ENCODE data around the gene KRTAP21-1. TPM values are rescaled to one million over a fixed set of nuclear protein-coding genes. Genes with fewer than 3 reads are reported as not detected.

The KRTAP21-1 gene
- total RNA-seq, 1 experiment from 2014 or later, result not detected

DNA sequence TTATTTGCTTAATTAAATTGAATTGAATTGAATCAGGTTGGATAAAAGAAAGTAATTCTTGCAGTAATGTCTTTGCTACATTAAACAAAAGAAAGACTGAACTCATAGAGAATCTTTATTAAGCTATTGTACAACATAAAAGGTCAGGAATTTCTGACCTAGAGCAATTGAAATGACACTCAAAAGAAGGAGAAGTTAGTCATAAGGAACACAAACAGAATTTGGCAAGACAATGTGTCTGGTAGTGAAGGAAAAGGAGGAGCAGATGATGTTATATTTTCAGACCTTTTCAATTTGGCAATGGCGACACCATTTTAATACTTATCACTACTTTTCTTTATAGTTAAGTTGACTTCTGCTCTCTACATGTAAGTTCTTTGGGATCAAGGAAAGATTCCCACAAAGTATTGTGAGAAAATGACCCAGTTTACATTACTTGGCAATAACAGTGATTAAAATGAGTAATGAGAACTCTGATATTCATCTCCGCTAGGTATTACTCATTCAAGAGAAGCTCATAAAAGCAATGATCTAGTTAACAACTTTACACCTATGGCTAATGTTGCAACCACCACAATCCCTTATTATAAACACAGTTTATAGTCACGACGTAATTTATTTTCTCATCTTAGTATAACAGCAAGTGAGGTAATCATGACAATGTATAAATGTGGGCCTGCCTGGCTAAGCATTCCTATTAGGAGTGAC is 14.7 kb upstream of the KRTAP21-1 start:
- Histone ChIP-seq H3K4me2 (ENCODE audit: insufficient read depth, insufficient read length, low read length) (no peak overlapping the region), H3K23me2 (ENCODE audit: insufficient read length, low read depth, low read length, poor library complexity, severe bottlenecking) (no peaks in the 10 kb centered on the region), H2BK20ac (ENCODE audit: low read depth, low read length, poor library complexity, severe bottlenecking) (no peak overlapping the region), H3K79me2 (ENCODE audit: insufficient read depth, low read length) (no peaks in the 10 kb centered on the region), H4K20me1 (ENCODE audit: control insufficient read depth, insufficient read depth, insufficient read length) (no peaks in the 10 kb centered on the region), H2BK5ac (ENCODE audit: insufficient read length, low read length) (no peak overlapping the region), H3K27ac (ENCODE audit: insufficient read length, low read depth, low read length) (no peak overlapping the region), H3T11ph (ENCODE audit: low read length) (no peak overlapping the region), H3K23ac (ENCODE audit: insufficient read length, low read depth, low read length) (no peak overlapping the region), H2BK120ac (ENCODE audit: low read depth, low read length, poor library complexity, severe bottlenecking) (no peak overlapping the region), H3K79me1 (ENCODE audit: insufficient read depth, low read depth, low read length, poor library complexity, severe bottlenecking) (no peaks in the 10 kb centered on the region), H4K91ac (ENCODE audit: insufficient read length, low read depth, low read length) (no peak overlapping the region), H3K18ac (ENCODE audit: insufficient read length, low read depth, low read length) (no peak overlapping the region), H3K9ac (ENCODE audit: extremely low read depth, insufficient read length, low read length) (no peak overlapping the region), H3K14ac (ENCODE audit: insufficient read depth, low read length) (no peak overlapping the region), H3K4me1 (ENCODE audit: insufficient read depth, low read length) (no peaks in the 10 kb centered on the region), H3K27me3 (ENCODE audit: insufficient read depth, low read length) (no peaks in the 10 kb centered on the region), H3K9me3 (ENCODE audit: control insufficient read depth, low read depth, low read length) (no peaks in the 10 kb centered on the region), H3K4ac (ENCODE audit: low read depth, low read length) (no peak overlapping the region), H3K56ac (ENCODE audit: insufficient read length, low read depth, low read length) (no peak overlapping the region), H2AFZ (ENCODE audit: low read length) (no peak overlapping the region), H2AK5ac (ENCODE audit: insufficient read length, low read length) (no peak overlapping the region), H2BK15ac (ENCODE audit: low read depth, low read length) (no peak overlapping the region), H2BK12ac (ENCODE audit: insufficient read length, low read depth, low read length) (no peak overlapping the region), H4K5ac (ENCODE audit: insufficient read length, low read depth, low read length) (no peak overlapping the region), H4K8ac (replicated peaks; ENCODE audit: insufficient read length, low read depth, low read length) (no peak overlapping the region)
- Mint-ChIP-seq H3K27me3 (ENCODE audit: low read depth) (peaks cover 3% of the 10 kb centered on the region; the same call in 1 of the 2 replicates), H3K36me3 (ENCODE audit: insufficient read depth in 1 of 3, low read depth in 3 of 3) (peaks cover 0 to 22% (median 0%) of the 10 kb centered on the region in 3 experiments; a peak in 2 of 7 replicates), H3K4me3 (no peak overlapping the region), H3K4me1 (no peaks in the 10 kb centered on the region), H3K9me3 (peaks cover 3 to 9% of the 10 kb centered on the region in 2 experiments; a peak in 4 of 5 replicates), H3K27ac (no peak overlapping the region)
- TF ChIP-seq, protein P1, sequence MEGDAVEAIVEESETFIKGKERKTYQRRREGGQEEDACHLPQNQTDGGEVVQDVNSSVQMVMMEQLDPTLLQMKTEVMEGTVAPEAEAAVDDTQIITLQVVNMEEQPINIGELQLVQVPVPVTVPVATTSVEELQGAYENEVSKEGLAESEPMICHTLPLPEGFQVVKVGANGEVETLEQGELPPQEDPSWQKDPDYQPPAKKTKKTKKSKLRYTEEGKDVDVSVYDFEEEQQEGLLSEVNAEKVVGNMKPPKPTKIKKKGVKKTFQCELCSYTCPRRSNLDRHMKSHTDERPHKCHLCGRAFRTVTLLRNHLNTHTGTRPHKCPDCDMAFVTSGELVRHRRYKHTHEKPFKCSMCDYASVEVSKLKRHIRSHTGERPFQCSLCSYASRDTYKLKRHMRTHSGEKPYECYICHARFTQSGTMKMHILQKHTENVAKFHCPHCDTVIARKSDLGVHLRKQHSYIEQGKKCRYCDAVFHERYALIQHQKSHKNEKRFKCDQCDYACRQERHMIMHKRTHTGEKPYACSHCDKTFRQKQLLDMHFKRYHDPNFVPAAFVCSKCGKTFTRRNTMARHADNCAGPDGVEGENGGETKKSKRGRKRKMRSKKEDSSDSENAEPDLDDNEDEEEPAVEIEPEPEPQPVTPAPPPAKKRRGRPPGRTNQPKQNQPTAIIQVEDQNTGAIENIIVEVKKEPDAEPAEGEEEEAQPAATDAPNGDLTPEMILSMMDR (conservative IDR thresholded peaks at IDR 0.05), result no peak
- no CpG with 5 or more reads among the region's 4 CpGs for WGBS (ENCODE audit: extremely low coverage, insufficient read length, low lambda C conversion rate)
- DNase-seq, result no peak
